Ascending aorta (tissue), 2 donors: ENCODE measurements around the gene SRD5A1. TPM values are rescaled to one million over a fixed set of nuclear protein-coding genes. Genes with fewer than 3 reads are reported as not detected.

Source experiments
- DNase-seq, 2 donors: peaks; one replicate each; pipeline ENCODE4 v3.0.0-alpha.2; 2019; ENCODE audit warnings: low spot score in 2 of 2
- H3K27ac ChIP-seq, 2 donors: fragments of 200-600 bp; sonication (generic); one replicate each; pipeline ENCODE4 v1.5.1; 2016 to 2017; ENCODE audit warnings: mild to moderate bottlenecking in 1 of 2
- H3K27me3 ChIP-seq: fragments of 200-600 bp; sonication (generic); one replicate; pipeline ENCODE4 v1.5.1; 2017
- H3K36me3 ChIP-seq, 2 donors: fragments of 200-600 bp; sonication (generic); one replicate each; pipeline ENCODE4 v1.5.1; 2016
- H3K4me1 ChIP-seq, 2 donors: fragments of 200-600 bp; sonication (generic); one replicate each; pipeline ENCODE4 v1.5.1; 2016 to 2017; ENCODE audit warnings: mild to moderate bottlenecking in 1 of 2
- H3K4me3 ChIP-seq, 2 donors: fragments of 200-600 bp; sonication (generic); one replicate each; pipeline ENCODE4 v1.5.1; 2016 to 2017; ENCODE audit warnings: mild to moderate bottlenecking in 1 of 2
- H3K9me3 ChIP-seq, 2 donors: fragments of 200-600 bp; sonication (generic); one replicate each; pipeline ENCODE4 v1.5.1; 2016
- CTCF ChIP-seq, 3 experiments: fragments of 200-600 bp in 2 of 3; fragments of 450-650 bp in 1 of 3; sonication (generic) in 2 of 3; IDR thresholded peaks; one replicate each; pipeline ENCODE4 v1.5.1; 2016 to 2019; ENCODE audit warnings: antibody characterized with exemption in 3 of 3, mild to moderate bottlenecking in 1 of 3, moderate library complexity in 1 of 3
- intact Hi-C: fragments of 100-400 bp; cut with DNase I; formaldehyde crosslinking; loops from one replicate; pipeline ENCODE4 v1.15.1; 2023
- total RNA-seq: library from RNA; depleted of rRNA; stranded (reverse); fragments of >200 nt; gene quantifications from one replicate; pipeline ENCODE4 v1.1.0, GENCODE V29; 2016

Gene SRD5A1
- total RNA-seq, 1 donor from 2014 or later, result 186 TPM

GRCh38 chr5:6598351-6598900 is 34.8 kb upstream of the SRD5A1 start:
- no peak for DNase-seq
- Histone ChIP-seq H3K27ac (peak overlapping the region; percentile 56 to 69), H3K9me3 (no peaks in the 10 kb centered on the region), H3K36me3 (peaks cover 30 to 58% of the 10 kb centered on the region in 2 donors), H3K27me3 (no peaks in the 10 kb centered on the region), H3K4me3 (no peak overlapping the region), H3K4me1 (peaks cover 0 to 7% of the 10 kb centered on the region in 2 donors)
- intact Hi-C loops, result no loop called here
- no peak for TF ChIP-seq CTCF (IDR thresholded peaks at IDR 0.05)

- Histone ChIP-seq H3K4me3 (no peak overlapping the region), H3K27ac (peak overlapping the region in 1 of 2 donors; percentile 3), H3K27me3 (no peaks in the 10 kb centered on the region), H3K9me3 (no peaks in the 10 kb centered on the region), H3K36me3 (peaks cover 43 to 71% of the 10 kb centered on the region in 2 donors), H3K4me1 (peaks cover 0 to 7% of the 10 kb centered on the region in 2 donors)
- intact Hi-C loops, result no loop called here
- no peak for TF ChIP-seq CTCF (IDR thresholded peaks at IDR 0.05)
- no peak for DNase-seq
These were observed 33.5 kb upstream of the SRD5A1 start for GRCh38 chr5:6599739-6600138.

GRCh38 chr5:6601271-6601670 is 32.0 kb upstream of the SRD5A1 start:
- TF ChIP-seq CTCF (IDR thresholded peaks at IDR 0.05), result no peak
- Histone ChIP-seq H3K4me1 (peaks cover 0 to 7% of the 10 kb centered on the region in 2 donors), H3K27ac (no peak overlapping the region), H3K27me3 (no peaks in the 10 kb centered on the region), H3K4me3 (no peak overlapping the region), H3K36me3 (peaks cover 58 to 75% of the 10 kb centered on the region in 2 donors), H3K9me3 (no peaks in the 10 kb centered on the region)
- intact Hi-C loops, result no loop called here
- no peak for DNase-seq

- no peaks in the 10 kb centered on the region for H3K9me3 ChIP-seq
- peaks cover 63 to 73% of the 10 kb centered on the region in 2 donors for H3K36me3 ChIP-seq
These were observed 31.4 kb upstream of the SRD5A1 start for GRCh38 chr5:6601816-6602215.

GRCh38 chr5:6602441-6602840 is 30.8 kb upstream of the SRD5A1 start:
- no peak for DNase-seq
- H3K9me3 ChIP-seq, result no peaks in the 10 kb centered on the region
- no peak overlapping the region for H3K27ac ChIP-seq
- TF ChIP-seq CTCF (IDR thresholded peaks at IDR 0.05), result no peak
- no peak overlapping the region for H3K4me3 ChIP-seq
- H3K4me1 ChIP-seq, result peaks cover 0 to 7% of the 10 kb centered on the region in 2 donors
- no peaks in the 10 kb centered on the region for H3K27me3 ChIP-seq
- intact Hi-C loops, result no loop called here
- H3K36me3 ChIP-seq, result peaks cover 69 to 77% of the 10 kb centered on the region in 2 donors

More at GRCh38 chr5:6601816-6602215, 31.4 kb upstream of the SRD5A1 start:
- Histone ChIP-seq H3K4me1 (peaks cover 0 to 7% of the 10 kb centered on the region in 2 donors), H3K27ac (no peak overlapping the region), H3K27me3 (no peaks in the 10 kb centered on the region), H3K4me3 (no peak overlapping the region)
- DNase-seq, result no peak
- intact Hi-C loops, result no loop called here
- TF ChIP-seq CTCF (IDR thresholded peaks at IDR 0.05), result no peak

- H3K9me3 ChIP-seq, result no peaks in the 10 kb centered on the region
- TF ChIP-seq CTCF (IDR thresholded peaks at IDR 0.05), result no peak
- no peak overlapping the region for H3K27ac ChIP-seq
- H3K4me1 ChIP-seq, result peaks cover 0 to under 1% of the 10 kb centered on the region in 2 donors
- intact Hi-C loops, result no loop called here
- H3K4me3 ChIP-seq, result no peak overlapping the region
- H3K36me3 ChIP-seq, result peaks cover 79 to 86% of the 10 kb centered on the region in 2 donors
- no peak for DNase-seq
- H3K27me3 ChIP-seq, result no peaks in the 10 kb centered on the region
These were observed 29.6 kb upstream of the SRD5A1 start for GRCh38 chr5:6603643-6604042.
